H1 (cell line): Measurements from ENCODE around the gene GPR143.

Experiments
- EP300 ChIP-seq, 2 experiments: IDR thresholded peaks; 1 replicate in 1 of 2; 2 replicates in 1 of 2; pipeline ENCODE4 v1.6.1; 2011 to 2012; ENCODE audit warnings: low read depth in 2 of 2, low read length in 2 of 2, mild to moderate bottlenecking in 2 of 2, borderline replicate concordance in 1 of 2, inconsistent platforms in 1 of 2, moderate library complexity in 1 of 2
- MAX ChIP-seq: IDR thresholded peaks from 2 replicates; pipeline ENCODE4 v1.6.1; 2012; ENCODE audit warnings: inconsistent platforms
- SP1 ChIP-seq: IDR thresholded peaks from 2 replicates; pipeline ENCODE4 v1.6.1; 2011; ENCODE audit warnings: low read depth, low read length
- YY1 ChIP-seq: IDR thresholded peaks from 2 replicates; pipeline ENCODE4 v1.6.1; 2011; ENCODE audit warnings: low read depth, mild to moderate bottlenecking, low read length

GRCh38 chrX:9747644-9748043, 18.0 kb downstream of the GPR143 start:
- TF ChIP-seq MAX (no peak), YY1 (no peak), SP1 (no peak), EP300 (IDR thresholded peaks at IDR 0.05; ENCODE audit: borderline replicate concordance in 1 of 2, low read depth in 2 of 2, low read length in 2 of 2) (no peak)
